H1 (cell line): ENCODE data around the gene NLRP6. TPM values are rescaled to one million over a fixed set of nuclear protein-coding genes. Genes with fewer than 3 reads are reported as not detected.
A peak's percentile ranks its signal among the peaks of the same experiment; 100 is the strongest.

Source experiments
- CTCF ChIA-PET: fragments of 300-600 bp; sonication (Branson Sonifier 250); formaldehyde crosslinking; loops from one replicate; lab custom pipeline; 2021; ENCODE audit not compliant: partially characterized antibody; lab: Charles Lee
- POLR2A ChIA-PET: fragments of 300-600 bp; sonication (Branson Sonifier 250); formaldehyde crosslinking; loops from one replicate; lab custom pipeline; 2021; ENCODE audit warnings: inconsistent platforms; ENCODE audit not compliant: partially characterized antibody; lab: Charles Lee
- DNase-seq, 2 experiments: peaks; one replicate each; pipeline versions ENCODE4 v3.0.0 to v3.0.0-alpha.2; 2010 to 2022; ENCODE audit warnings: low spot score in 2 of 2, low read depth in 1 of 2, mixed read lengths in 1 of 2
- FAIRE-seq: peaks from 2 replicates; lab custom pipeline; 2011; peaks lifted over from hg19 to GRCh38; lab: Jason Lieb, UNC
- H2AFZ ChIP-seq: 2 replicates; pipeline ENCODE4 v1.8.1; 2012; ENCODE audit warnings: low read length, inconsistent platforms
- H2AK5ac ChIP-seq: 2 replicates; pipeline ENCODE4 v1.6.1; 2013; ENCODE audit warnings: low read depth, low read length
- H2BK120ac ChIP-seq: replicated peaks from 2 replicates; pipeline ENCODE3; 2013; ENCODE audit warnings: low read depth, low read length, inconsistent platforms
- H2BK12ac ChIP-seq: 2 replicates; pipeline ENCODE4 v1.6.1; 2013; ENCODE audit warnings: low read depth, low read length
- H2BK15ac ChIP-seq: 2 replicates; pipeline ENCODE4 v1.6.1; 2013; ENCODE audit warnings: low read length
- H2BK20ac ChIP-seq: 2 replicates; pipeline ENCODE4 v1.6.1; 2013; ENCODE audit warnings: low read length
- H2BK5ac ChIP-seq: 2 replicates; pipeline ENCODE4 v1.6.1; 2013; ENCODE audit warnings: low read depth, low read length
- H3K14ac ChIP-seq: 2 replicates; pipeline ENCODE4 v1.6.1; 2013; ENCODE audit warnings: inconsistent platforms; ENCODE audit not compliant: insufficient read length
- H3K18ac ChIP-seq: 2 replicates; pipeline ENCODE4 v1.6.1; 2013; ENCODE audit warnings: low read length; ENCODE audit errors: extremely low read depth
- H3K23ac ChIP-seq: 2 replicates; pipeline ENCODE4 v1.6.1; 2013; ENCODE audit warnings: inconsistent platforms; ENCODE audit not compliant: insufficient read length
- H3K23me2 ChIP-seq: 2 replicates; pipeline ENCODE4 v1.6.1; 2013; ENCODE audit warnings: low read depth, low read length
- H3K27ac ChIP-seq: 2 replicates; pipeline ENCODE4 v1.6.1; 2011; ENCODE audit warnings: low read depth, low read length, inconsistent platforms
- H3K27me3 ChIP-seq, 4 experiments: replicated peaks in 1 of 4; 1 replicate in 1 of 4; 2 replicates in 3 of 4; pipeline versions ENCODE4 v1.6.1 to v1.8.1; 2011 to 2013; ENCODE audit warnings: low read length in 3 of 4, mild to moderate bottlenecking in 3 of 4, inconsistent platforms in 2 of 4, mixed read lengths in 2 of 4, moderate library complexity in 1 of 4; ENCODE audit not compliant: control insufficient read depth in 3 of 4, insufficient read depth in 3 of 4; ENCODE audit errors: extremely low read depth in 1 of 4
- H3K36me3 ChIP-seq, 4 experiments: 2 replicates each; pipeline versions ENCODE4 v1.6.1 to v1.8.1; 2011 to 2013; ENCODE audit warnings: mild to moderate bottlenecking in 4 of 4, low read length in 3 of 4, moderate library complexity in 2 of 4, control low read depth in 1 of 4, inconsistent platforms in 1 of 4; ENCODE audit not compliant: insufficient read depth in 4 of 4, control insufficient read depth in 2 of 4
- H3K4ac ChIP-seq: replicated peaks from 2 replicates; pipeline ENCODE3; 2013; ENCODE audit warnings: low read length, low read depth, mixed read lengths, inconsistent platforms; ENCODE audit not compliant: insufficient read length
- H3K4me1 ChIP-seq, 4 experiments: replicated peaks in 1 of 4; 1 replicate in 1 of 4; 2 replicates in 3 of 4; pipeline versions ENCODE4 v1.6.1 to v1.8.1; 2011 to 2013; ENCODE audit warnings: low read length in 3 of 4, inconsistent platforms in 2 of 4, mixed read lengths in 1 of 4; ENCODE audit not compliant: insufficient read depth in 4 of 4, control insufficient read depth in 3 of 4
- H3K4me2 ChIP-seq, 2 experiments: 2 replicates each; pipeline versions ENCODE4 v1.6.1 to v1.8.1; 2011 to 2013; ENCODE audit warnings: low read depth in 2 of 2, low read length in 2 of 2, control low read depth in 1 of 2, inconsistent platforms in 1 of 2, mild to moderate bottlenecking in 1 of 2; ENCODE audit not compliant: insufficient read depth in 1 of 2
- H3K4me3 ChIP-seq, 4 experiments: fragments of 200-600, 300-600 bp in 1 of 4; sonication (generic), shearing (Covaris generic), sonication (Bioruptor Twin) in 1 of 4; 2 replicates each; pipeline versions ENCODE4 v1.5.1 to v1.8.1; 2011 to 2016; ENCODE audit warnings: low read length in 4 of 4, low read depth in 3 of 4, control low read depth in 2 of 4, inconsistent platforms in 2 of 4, mild to moderate bottlenecking in 2 of 4, mixed read lengths in 1 of 4, moderate library complexity in 1 of 4; ENCODE audit not compliant: insufficient read depth in 2 of 4; ENCODE audit errors: extremely low read depth in 1 of 4
- H3K56ac ChIP-seq: replicated peaks from 2 replicates; pipeline ENCODE3; 2013; ENCODE audit warnings: low read depth, mild to moderate bottlenecking, mixed read lengths, low read length, inconsistent platforms; ENCODE audit not compliant: insufficient read length
- H3K79me1 ChIP-seq: 2 replicates; pipeline ENCODE4 v1.6.1; 2013; ENCODE audit warnings: low read depth, low read length, control low read depth
- H3K79me2 ChIP-seq, 2 experiments: 2 replicates each; pipeline versions ENCODE4 v1.6.1 to v1.8.1; 2012 to 2013; ENCODE audit warnings: low read length in 2 of 2, mild to moderate bottlenecking in 2 of 2, inconsistent platforms in 1 of 2; ENCODE audit not compliant: insufficient read depth in 2 of 2, control insufficient read depth in 1 of 2
- H3K9ac ChIP-seq, 4 experiments: replicated peaks in 1 of 4; 1 replicate in 1 of 4; 2 replicates in 3 of 4; pipeline versions ENCODE4 v1.6.1 to v1.8.1; 2011 to 2013; ENCODE audit warnings: low read depth in 3 of 4, low read length in 3 of 4, control low read depth in 2 of 4, mild to moderate bottlenecking in 2 of 4, moderate library complexity in 2 of 4, inconsistent platforms in 1 of 4; ENCODE audit errors: extremely low read depth in 1 of 4
- H3K9me3 ChIP-seq, 2 experiments: 2 replicates each; pipeline versions ENCODE4 v1.6.1 to v1.8.1; 2012 to 2013; ENCODE audit warnings: mild to moderate bottlenecking in 2 of 2, moderate library complexity in 2 of 2, control low read depth in 1 of 2, inconsistent platforms in 1 of 2, low read depth in 1 of 2, low read length in 1 of 2, mixed read lengths in 1 of 2; ENCODE audit not compliant: insufficient read depth in 2 of 2
- H4K20me1 ChIP-seq, 2 experiments: replicated peaks in 1 of 2; 2 replicates each; pipeline versions ENCODE3 to v1.8.1; 2011 to 2013; ENCODE audit warnings: inconsistent platforms in 2 of 2, low read length in 2 of 2, mild to moderate bottlenecking in 1 of 2; ENCODE audit not compliant: insufficient read depth in 2 of 2, control insufficient read depth in 1 of 2
- H4K5ac ChIP-seq: 2 replicates; pipeline ENCODE4 v1.6.1; 2013; ENCODE audit warnings: low read length, low read depth, mixed read lengths, inconsistent platforms; ENCODE audit not compliant: insufficient read length
- H4K8ac ChIP-seq: 2 replicates; pipeline ENCODE4 v1.8.0; 2013; ENCODE audit warnings: mild to moderate bottlenecking, moderate library complexity, low read length, inconsistent platforms; ENCODE audit not compliant: insufficient read depth; ENCODE audit errors: extremely low read depth
- H4K91ac ChIP-seq: replicated peaks from 2 replicates; pipeline ENCODE3; 2013; ENCODE audit warnings: low read length, mixed read lengths, inconsistent platforms; ENCODE audit not compliant: insufficient read length
- KDM1A ChIP-seq: fragments of 200-600, 300-600 bp; sonication (generic); IDR thresholded peaks from 2 replicates; pipeline ENCODE4 v1.7.1; 2016; ENCODE audit warnings: mild to moderate bottlenecking, low read length, borderline replicate concordance
- NANOG ChIP-seq: IDR thresholded peaks from 2 replicates; pipeline ENCODE4 v1.6.1; 2011; ENCODE audit warnings: low read length, low read depth, mild to moderate bottlenecking, inconsistent platforms; ENCODE audit not compliant: insufficient read depth, poor library complexity, severe bottlenecking
- SIRT6 ChIP-seq: IDR thresholded peaks from one replicate; pipeline ENCODE4 v1.7.1; 2012; ENCODE audit warnings: low read length, inconsistent platforms
- SP2 ChIP-seq: IDR thresholded peaks from 2 replicates; pipeline ENCODE4 v1.6.1; 2012; ENCODE audit warnings: mild to moderate bottlenecking, low read length, inconsistent platforms
- SUZ12 ChIP-seq: fragments of 200-600 bp; sonication (generic); IDR thresholded peaks from 2 replicates; pipeline ENCODE4 v1.6.1; 2012; ENCODE audit warnings: mild to moderate bottlenecking, inconsistent platforms, low read length, moderate library complexity, mixed read lengths
- WGBS, 2 experiments: shearing (Covaris generic) in 1 of 2; methylation state at CpG; one replicate each; pipeline versions ENCODE4 v1.1.6 to v1.1.7; 2013 to 2015; ENCODE audit warnings: low lambda C conversion rate in 2 of 2, mixed read lengths in 2 of 2, inconsistent platforms in 1 of 2, low coverage in 1 of 2, missing lambda C conversion rate in 1 of 2; ENCODE audit not compliant: insufficient replicate concordance in 2 of 2, insufficient coverage in 1 of 2, insufficient read length in 1 of 2; ENCODE audit errors: extremely low coverage in 1 of 2, missing lambda C conversion rate in 1 of 2; 5-methylcytosine and 5-hydroxymethylcytosine counted together
- polyA plus RNA-seq, 7 experiments: library from polyadenylated mRNA; depleted of rRNA in 3 of 7; stranded (reverse) in 5 of 7; unstranded in 2 of 7; fragments of >200 nt in 5 of 7; fragments of 200-250 nt in 2 of 7; gene quantifications; 1 replicate in 5 of 7; 2 replicates in 1 of 7; 4 replicates in 1 of 7; pipeline versions ENCODE4 v1.2.1 to v1.2.3, GENCODE V29; 2011 to 2013; ENCODE audit warnings: missing spikeins in 2 of 7, mixed read lengths in 2 of 7
- total RNA-seq: library from RNA; stranded (reverse); fragmentation: NEBNext Ultra II Directional; extraction: Animal tissue kit (Norgen Biotek cat#: 25700); gene quantifications from 2 replicates; pipeline ENCODE4 v1.2.1, GENCODE V29; 2021
- TF ChIP-seq, protein P1 (sequence below), 3 experiments: IDR thresholded peaks; 1 replicate in 2 of 3; 2 replicates in 1 of 3; pipeline versions ENCODE4 v1.5.1 to v1.6.1; 2011; ENCODE audit warnings: low read length in 3 of 3, mild to moderate bottlenecking in 3 of 3, inconsistent platforms in 2 of 3, low read depth in 1 of 3, moderate library complexity in 1 of 3; ENCODE audit not compliant: insufficient read depth in 1 of 3; ENCODE audit errors: control extremely low read depth in 1 of 3

The NLRP6 gene
- total and polyA plus RNA-seq, 2 of the 8 experiments (the other 6 are each of a cell fraction or from before 2014, with no cell fraction given) = not detected

- H2BK120ac ChIP-seq = no peak overlapping the region
- no peak overlapping the region for H4K8ac ChIP-seq
- DNase-seq = no peak
- peaks cover 17 to 45% (median 37%) of the 10 kb centered on the region in 4 experiments for H3K36me3 ChIP-seq
- 84% methylated on average over 10 of the region's 10 CpGs; no CpG with 5 or more reads in 1 of the 2 experiments for WGBS, 2 experiments
- no peaks in the 10 kb centered on the region for H3K79me2 ChIP-seq
- H4K20me1 ChIP-seq = no peaks in the 10 kb centered on the region
- H3K23me2 ChIP-seq = peaks cover 8% of the 10 kb centered on the region
- ChIA-PET CTCF (interaction anchor here (1.2 to 9.8 kb wide), 32 partner anchors 11 to 267 kb away, joined by 3 to 212 read pairs (median 10); partner anchors contain the start of genes B4GALNT4, IFITM2, IFITM5 and NLRP6), POLR2A (interaction anchor here (0.7 to 3.1 kb wide), 16 partner anchors 15 to 143 kb away, joined by 3 to 9 read pairs (median 4); partner anchors contain the start of genes BET1L, PGGHG, PKP3 and PSMD13)
- H3K4ac ChIP-seq = no peak overlapping the region
- no peaks in the 10 kb centered on the region; a peak in 1 of 7 replicates for H3K27me3 ChIP-seq
- H3K14ac ChIP-seq = no peak overlapping the region
- no peaks in the 10 kb centered on the region for H3K79me1 ChIP-seq
- H3K4me3 ChIP-seq = no peak overlapping the region
- H2BK12ac ChIP-seq = no peak overlapping the region
- no peak overlapping the region for H3K4me2 ChIP-seq
- H2BK15ac ChIP-seq = no peak overlapping the region
- H4K91ac ChIP-seq = no peak overlapping the region
- H3K9me3 ChIP-seq = no peaks in the 10 kb centered on the region
- no peak overlapping the region for H3K18ac ChIP-seq
- no peak overlapping the region for H3K27ac ChIP-seq
- FAIRE-seq = no peak
- no peaks in the 10 kb centered on the region for H3K4me1 ChIP-seq
- H4K5ac ChIP-seq = no peak overlapping the region
- H3K56ac ChIP-seq = no peak overlapping the region
- H2BK20ac ChIP-seq = no peak overlapping the region
- no peak overlapping the region for H2AFZ ChIP-seq
- no peak overlapping the region for H2BK5ac ChIP-seq
- no peak overlapping the region for H3K23ac ChIP-seq
- H2AK5ac ChIP-seq = no peak overlapping the region
- H3K9ac ChIP-seq = no peak overlapping the region
- TF ChIP-seq SUZ12 = no peak
- no peak for TF ChIP-seq SP2
- TF ChIP-seq, protein P1, sequence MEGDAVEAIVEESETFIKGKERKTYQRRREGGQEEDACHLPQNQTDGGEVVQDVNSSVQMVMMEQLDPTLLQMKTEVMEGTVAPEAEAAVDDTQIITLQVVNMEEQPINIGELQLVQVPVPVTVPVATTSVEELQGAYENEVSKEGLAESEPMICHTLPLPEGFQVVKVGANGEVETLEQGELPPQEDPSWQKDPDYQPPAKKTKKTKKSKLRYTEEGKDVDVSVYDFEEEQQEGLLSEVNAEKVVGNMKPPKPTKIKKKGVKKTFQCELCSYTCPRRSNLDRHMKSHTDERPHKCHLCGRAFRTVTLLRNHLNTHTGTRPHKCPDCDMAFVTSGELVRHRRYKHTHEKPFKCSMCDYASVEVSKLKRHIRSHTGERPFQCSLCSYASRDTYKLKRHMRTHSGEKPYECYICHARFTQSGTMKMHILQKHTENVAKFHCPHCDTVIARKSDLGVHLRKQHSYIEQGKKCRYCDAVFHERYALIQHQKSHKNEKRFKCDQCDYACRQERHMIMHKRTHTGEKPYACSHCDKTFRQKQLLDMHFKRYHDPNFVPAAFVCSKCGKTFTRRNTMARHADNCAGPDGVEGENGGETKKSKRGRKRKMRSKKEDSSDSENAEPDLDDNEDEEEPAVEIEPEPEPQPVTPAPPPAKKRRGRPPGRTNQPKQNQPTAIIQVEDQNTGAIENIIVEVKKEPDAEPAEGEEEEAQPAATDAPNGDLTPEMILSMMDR (IDR thresholded peaks at IDR 0.05; ENCODE audit: control extremely low read depth in 1 of 3, insufficient read depth in 1 of 3, low read depth in 1 of 3, low read length in 3 of 3) = peak in 1 of 3 experiments; percentile 13; a peak in 1 of 4 replicates
- TF ChIP-seq SIRT6 = no peak
- no peak for TF ChIP-seq KDM1A
- TF ChIP-seq NANOG = no peak
These were observed 26.7 kb upstream of the NLRP6 start for GRCh38 chr11:251550-251949.
